MM.1S (cell line): ENCODE results near the gene MACROD2.

Experiments
- CTCF ChIP-seq: fragments of 300-600 bp; sonication (generic); IDR thresholded peaks from 2 replicates; pipeline ENCODE4 v1.5.1; 2016; ENCODE audit warnings: antibody characterized with exemption, low read length, mixed read lengths
- EZH2 ChIP-seq: fragments of 300-600 bp; sonication (generic); optimal IDR thresholded peaks from 2 replicates; pipeline ENCODE3; 2017; ENCODE audit warnings: low read depth, mild to moderate bottlenecking, antibody characterized with exemption, low read length, mixed read lengths
- EZH2phosphoT487 ChIP-seq: fragments of 300-600 bp; sonication (generic); IDR thresholded peaks from 2 replicates; pipeline ENCODE4 v1.6.1; 2018; ENCODE audit warnings: antibody characterized with exemption, low read length

GRCh38 chr20:15200147-15200565 lies 1204.8 kb downstream of the MACROD2 start:
- TF ChIP-seq CTCF (no peak), EZH2phosphoT487 (no peak), EZH2 (no peak)
